Ishikawa (cell line): ENCODE results near the gene MAK.

ENCODE experiments used
- CEBPB ChIP-seq: IDR thresholded peaks from 2 replicates; pipeline ENCODE4 v1.6.1; 2012
- CREB1 ChIP-seq: IDR thresholded peaks from 2 replicates; pipeline ENCODE4 v1.6.1; 2012; ENCODE audit warnings: low read depth
- EGR1 ChIP-seq: IDR thresholded peaks from 2 replicates; pipeline ENCODE4 v1.6.1; 2012
- EP300 ChIP-seq: IDR thresholded peaks from 2 replicates; pipeline ENCODE4 v1.6.1; 2012; ENCODE audit warnings: borderline replicate concordance
- FOXM1 ChIP-seq: IDR thresholded peaks from 2 replicates; pipeline ENCODE4 v1.6.1; 2012; ENCODE audit warnings: low read depth, borderline replicate concordance
- RAD21 ChIP-seq: IDR thresholded peaks from 2 replicates; pipeline ENCODE4 v1.6.1; 2012; ENCODE audit warnings: low read depth
- TAF1 ChIP-seq: IDR thresholded peaks from 2 replicates; pipeline ENCODE4 v1.6.1; 2012; ENCODE audit warnings: low read depth, mild to moderate bottlenecking
- TEAD4 ChIP-seq: IDR thresholded peaks from 2 replicates; pipeline ENCODE4 v1.6.1; 2012
- TF ChIP-seq, protein P1 (sequence below): IDR thresholded peaks from 2 replicates; pipeline ENCODE4 v1.6.1; 2012
- TF ChIP-seq, protein P2 (sequence below): IDR thresholded peaks from 2 replicates; pipeline ENCODE4 v1.6.1; 2012
- TF ChIP-seq, protein P3 (sequence below): IDR thresholded peaks from 2 replicates; pipeline ENCODE4 v1.6.1; 2012; ENCODE audit warnings: low read depth, mild to moderate bottlenecking

DNA sequence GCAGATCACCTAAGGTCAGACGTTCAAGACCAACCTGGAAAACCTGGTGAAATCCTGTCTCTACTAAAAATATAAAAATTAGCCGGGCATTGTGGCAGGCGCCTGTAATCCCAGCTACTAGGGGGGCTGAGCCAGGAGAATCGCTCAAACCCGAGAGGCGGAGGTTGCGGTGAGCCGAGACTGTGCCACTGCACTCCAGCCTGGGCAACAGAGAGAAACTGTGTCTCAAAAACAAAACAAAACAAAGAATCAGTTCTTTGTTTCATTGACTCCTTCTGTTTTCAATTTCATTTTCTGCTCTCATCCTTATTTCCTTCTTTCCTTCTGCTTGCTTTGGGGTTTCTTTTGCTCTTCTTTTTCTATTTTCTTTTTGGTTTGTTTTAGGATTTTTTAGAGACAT is 124.4 kb downstream of the MAK start:
- TF ChIP-seq EP300 = no peak
- TF ChIP-seq, protein P1, sequence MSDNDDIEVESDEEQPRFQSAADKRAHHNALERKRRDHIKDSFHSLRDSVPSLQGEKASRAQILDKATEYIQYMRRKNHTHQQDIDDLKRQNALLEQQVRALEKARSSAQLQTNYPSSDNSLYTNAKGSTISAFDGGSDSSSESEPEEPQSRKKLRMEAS = no peak
- TF ChIP-seq RAD21 = no peak
- TF ChIP-seq, protein P2, sequence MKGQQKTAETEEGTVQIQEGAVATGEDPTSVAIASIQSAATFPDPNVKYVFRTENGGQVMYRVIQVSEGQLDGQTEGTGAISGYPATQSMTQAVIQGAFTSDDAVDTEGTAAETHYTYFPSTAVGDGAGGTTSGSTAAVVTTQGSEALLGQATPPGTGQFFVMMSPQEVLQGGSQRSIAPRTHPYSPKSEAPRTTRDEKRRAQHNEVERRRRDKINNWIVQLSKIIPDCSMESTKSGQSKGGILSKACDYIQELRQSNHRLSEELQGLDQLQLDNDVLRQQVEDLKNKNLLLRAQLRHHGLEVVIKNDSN = no peak
- TF ChIP-seq, protein P3, sequence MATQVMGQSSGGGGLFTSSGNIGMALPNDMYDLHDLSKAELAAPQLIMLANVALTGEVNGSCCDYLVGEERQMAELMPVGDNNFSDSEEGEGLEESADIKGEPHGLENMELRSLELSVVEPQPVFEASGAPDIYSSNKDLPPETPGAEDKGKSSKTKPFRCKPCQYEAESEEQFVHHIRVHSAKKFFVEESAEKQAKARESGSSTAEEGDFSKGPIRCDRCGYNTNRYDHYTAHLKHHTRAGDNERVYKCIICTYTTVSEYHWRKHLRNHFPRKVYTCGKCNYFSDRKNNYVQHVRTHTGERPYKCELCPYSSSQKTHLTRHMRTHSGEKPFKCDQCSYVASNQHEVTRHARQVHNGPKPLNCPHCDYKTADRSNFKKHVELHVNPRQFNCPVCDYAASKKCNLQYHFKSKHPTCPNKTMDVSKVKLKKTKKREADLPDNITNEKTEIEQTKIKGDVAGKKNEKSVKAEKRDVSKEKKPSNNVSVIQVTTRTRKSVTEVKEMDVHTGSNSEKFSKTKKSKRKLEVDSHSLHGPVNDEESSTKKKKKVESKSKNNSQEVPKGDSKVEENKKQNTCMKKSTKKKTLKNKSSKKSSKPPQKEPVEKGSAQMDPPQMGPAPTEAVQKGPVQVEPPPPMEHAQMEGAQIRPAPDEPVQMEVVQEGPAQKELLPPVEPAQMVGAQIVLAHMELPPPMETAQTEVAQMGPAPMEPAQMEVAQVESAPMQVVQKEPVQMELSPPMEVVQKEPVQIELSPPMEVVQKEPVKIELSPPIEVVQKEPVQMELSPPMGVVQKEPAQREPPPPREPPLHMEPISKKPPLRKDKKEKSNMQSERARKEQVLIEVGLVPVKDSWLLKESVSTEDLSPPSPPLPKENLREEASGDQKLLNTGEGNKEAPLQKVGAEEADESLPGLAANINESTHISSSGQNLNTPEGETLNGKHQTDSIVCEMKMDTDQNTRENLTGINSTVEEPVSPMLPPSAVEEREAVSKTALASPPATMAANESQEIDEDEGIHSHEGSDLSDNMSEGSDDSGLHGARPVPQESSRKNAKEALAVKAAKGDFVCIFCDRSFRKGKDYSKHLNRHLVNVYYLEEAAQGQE = no peak
- TF ChIP-seq CREB1 = no peak
- TF ChIP-seq FOXM1 = no peak
- no peak for TF ChIP-seq TEAD4
- TF ChIP-seq EGR1 = no peak
- TF ChIP-seq TAF1 = no peak
- no peak for TF ChIP-seq CEBPB
